Measurements from ENCODE around the gene RASGRF2. TPM values are rescaled to one million over a fixed set of nuclear protein-coding genes. Genes with fewer than 3 reads are reported as not detected.

Gene RASGRF2
- total and polyA plus RNA-seq, 3 experiments from 2014 or later: 11.1 to 13.5 (median 13.4) TPM

GRCh38 chr5:81209386-81209785, 249.2 kb downstream of the RASGRF2 start:
- H3K9me3 Mint-ChIP-seq: no peaks in the 10 kb centered on the region
- ChIA-PET CTCF (interaction anchor here (1.4 kb wide), 1 partner anchor 14 kb away, joined by 4 read pairs; no protein-coding TSS in a partner anchor), POLR2A (no interaction called here)
- H3K9me3 ChIP-seq (ENCODE audit: low read length): no peaks in the 10 kb centered on the region
- no peak overlapping the region for H3K27ac ChIP-seq (ENCODE audit: low read depth, low read length)
- no peak for DNase-seq
- peaks cover 4% of the 10 kb centered on the region for H3K36me3 ChIP-seq (ENCODE audit: insufficient read depth, low read length)
- no peak overlapping the region for H3K4me3 Mint-ChIP-seq
- H3K27me3 Mint-ChIP-seq: no peaks in the 10 kb centered on the region
- no peaks in the 10 kb centered on the region for H3K4me1 ChIP-seq (ENCODE audit: insufficient read depth, low read length)
- H3K27ac Mint-ChIP-seq: no peak overlapping the region
- peaks cover 0 to 3% (median 0%) of the 10 kb centered on the region in 3 donors for H3K4me1 Mint-ChIP-seq
- no peaks in the 10 kb centered on the region for H3K27me3 ChIP-seq (ENCODE audit: insufficient read depth, low read length, poor library complexity, severe bottlenecking)
- H3K4me3 ChIP-seq (ENCODE audit: low read length): no peak overlapping the region
- H3K36me3 Mint-ChIP-seq: peaks cover 4 to 79% (median 9%) of the 10 kb centered on the region in 3 donors

- peaks cover 0 to 3% (median 0%) of the 10 kb centered on the region in 3 donors for H3K4me1 Mint-ChIP-seq
- ChIA-PET CTCF (interaction anchor here (0.7 to 1.4 kb wide), 2 partner anchors 15 to 16 kb away, joined by 3 to 4 read pairs; no protein-coding TSS in a partner anchor), POLR2A (no interaction called here)
- DNase-seq: no peak
- H3K4me3 ChIP-seq (ENCODE audit: low read length): no peak overlapping the region
- no peaks in the 10 kb centered on the region for H3K4me1 ChIP-seq (ENCODE audit: insufficient read depth, low read length)
- peaks cover 4% of the 10 kb centered on the region for H3K36me3 ChIP-seq (ENCODE audit: insufficient read depth, low read length)
- no peaks in the 10 kb centered on the region for H3K9me3 ChIP-seq (ENCODE audit: low read length)
- no peak overlapping the region for H3K4me3 Mint-ChIP-seq
- H3K27me3 ChIP-seq (ENCODE audit: insufficient read depth, low read length, poor library complexity, severe bottlenecking): no peaks in the 10 kb centered on the region
- no peak overlapping the region for H3K27ac ChIP-seq (ENCODE audit: low read depth, low read length)
- H3K9me3 Mint-ChIP-seq: no peaks in the 10 kb centered on the region
- H3K27me3 Mint-ChIP-seq: no peaks in the 10 kb centered on the region
- H3K27ac Mint-ChIP-seq: peak overlapping the region in 1 of 8 donors; percentile 42
- peaks cover 7 to 83% (median 9%) of the 10 kb centered on the region in 3 donors for H3K36me3 Mint-ChIP-seq
These were observed 249.8 kb downstream of the RASGRF2 start for GRCh38 chr5:81209869-81210493.

- H3K27me3 Mint-ChIP-seq: no peaks in the 10 kb centered on the region
- no peaks in the 10 kb centered on the region for H3K27me3 ChIP-seq (ENCODE audit: insufficient read depth, low read length, poor library complexity, severe bottlenecking)
- no peak overlapping the region for H3K4me3 Mint-ChIP-seq
- H3K36me3 Mint-ChIP-seq: peaks cover 9 to 81% (median 9%) of the 10 kb centered on the region in 3 donors
- CTCF ChIA-PET: interaction anchor here (1.9 kb wide), 1 partner anchor 17 kb away, joined by 6 read pairs; no protein-coding TSS in a partner anchor
- H3K27ac ChIP-seq (ENCODE audit: low read depth, low read length): no peak overlapping the region
- peaks cover 4% of the 10 kb centered on the region for H3K36me3 ChIP-seq (ENCODE audit: insufficient read depth, low read length)
- no peak overlapping the region for H3K4me3 ChIP-seq (ENCODE audit: low read length)
- POLR2A ChIA-PET: no interaction called here
- peak overlapping the region in 3 of 8 donors; percentile 10 to 57 (median 42) for H3K27ac Mint-ChIP-seq
- H3K9me3 Mint-ChIP-seq: no peaks in the 10 kb centered on the region
- H3K4me1 ChIP-seq (ENCODE audit: insufficient read depth, low read length): no peaks in the 10 kb centered on the region
- DNase-seq: no peak
- H3K4me1 Mint-ChIP-seq: peaks cover 0 to 3% (median 0%) of the 10 kb centered on the region in 3 donors
- H3K9me3 ChIP-seq (ENCODE audit: low read length): no peaks in the 10 kb centered on the region
These were observed 252.1 kb downstream of the RASGRF2 start for GRCh38 chr5:81212211-81212751.

GRCh38 chr5:81213070-81213469, 252.9 kb downstream of the RASGRF2 start:
- no peaks in the 10 kb centered on the region for H3K9me3 ChIP-seq (ENCODE audit: low read length)
- no peaks in the 10 kb centered on the region for H3K9me3 Mint-ChIP-seq
- no peak for DNase-seq
- no peaks in the 10 kb centered on the region for H3K27me3 Mint-ChIP-seq
- H3K27ac ChIP-seq (ENCODE audit: low read depth, low read length): no peak overlapping the region
- H3K27ac Mint-ChIP-seq: peak overlapping the region in 1 of 8 donors; percentile 58
- POLR2A ChIA-PET: no interaction called here
- CTCF ChIA-PET: no interaction called here
- H3K4me1 ChIP-seq (ENCODE audit: insufficient read depth, low read length): no peaks in the 10 kb centered on the region
- no peak overlapping the region for H3K4me3 Mint-ChIP-seq
- H3K36me3 Mint-ChIP-seq: peaks cover 9 to 76% (median 9%) of the 10 kb centered on the region in 3 donors
- H3K4me3 ChIP-seq (ENCODE audit: low read length): no peak overlapping the region
- no peaks in the 10 kb centered on the region for H3K27me3 ChIP-seq (ENCODE audit: insufficient read depth, low read length, poor library complexity, severe bottlenecking)
- H3K36me3 ChIP-seq (ENCODE audit: insufficient read depth, low read length): peaks cover 4% of the 10 kb centered on the region
- peaks cover 0 to 3% (median 0%) of the 10 kb centered on the region in 3 donors for H3K4me1 Mint-ChIP-seq

- DNase-seq: no peak
- peaks cover 0 to 3% (median 0%) of the 10 kb centered on the region in 3 donors for H3K4me1 Mint-ChIP-seq
- Histone ChIP-seq H3K4me3 (ENCODE audit: low read length) (no peak overlapping the region), H3K4me1 (ENCODE audit: insufficient read depth, low read length) (no peaks in the 10 kb centered on the region), H3K9me3 (ENCODE audit: low read length) (no peaks in the 10 kb centered on the region), H3K27me3 (ENCODE audit: insufficient read depth, low read length, poor library complexity, severe bottlenecking) (no peaks in the 10 kb centered on the region), H3K36me3 (ENCODE audit: insufficient read depth, low read length) (no peaks in the 10 kb centered on the region), H3K27ac (ENCODE audit: low read depth, low read length) (no peak overlapping the region)
- POLR2A ChIA-PET: no interaction called here
- H3K9me3 Mint-ChIP-seq: no peaks in the 10 kb centered on the region
- no peak overlapping the region for H3K4me3 Mint-ChIP-seq
- H3K27ac Mint-ChIP-seq: peak overlapping the region in 4 of 8 donors; percentile 8 to 87 (median 52)
- peaks cover 6 to 76% (median 10%) of the 10 kb centered on the region in 3 donors for H3K36me3 Mint-ChIP-seq
- CTCF ChIA-PET: no interaction called here
- H3K27me3 Mint-ChIP-seq: no peaks in the 10 kb centered on the region
These were observed 254.7 kb downstream of the RASGRF2 start for GRCh38 chr5:81214848-81215247.

GRCh38 chr5:81216152-81216551, 256.0 kb downstream of the RASGRF2 start:
- Mint-ChIP-seq H3K9me3 (no peaks in the 10 kb centered on the region), H3K4me3 (no peak overlapping the region), H3K27me3 (no peaks in the 10 kb centered on the region), H3K27ac (peak overlapping the region in 1 of 8 donors; percentile 75), H3K36me3 (peaks cover 16 to 77% (median 18%) of the 10 kb centered on the region in 3 donors), H3K4me1 (peaks cover 0 to 3% (median 0%) of the 10 kb centered on the region in 3 donors)
- Histone ChIP-seq H3K9me3 (ENCODE audit: low read length) (no peaks in the 10 kb centered on the region), H3K36me3 (ENCODE audit: insufficient read depth, low read length) (no peaks in the 10 kb centered on the region), H3K27me3 (ENCODE audit: insufficient read depth, low read length, poor library complexity, severe bottlenecking) (no peaks in the 10 kb centered on the region), H3K27ac (ENCODE audit: low read depth, low read length) (no peak overlapping the region), H3K4me3 (ENCODE audit: low read length) (no peak overlapping the region), H3K4me1 (ENCODE audit: insufficient read depth, low read length) (no peaks in the 10 kb centered on the region)
- DNase-seq: no peak
- ChIA-PET POLR2A (interaction anchor here (0.6 kb wide), 1 partner anchor 301 kb away, joined by 4 read pairs; no protein-coding TSS in a partner anchor), CTCF (no interaction called here)

- Mint-ChIP-seq H3K9me3 (no peaks in the 10 kb centered on the region), H3K36me3 (peaks cover 20 to 54% (median 21%) of the 10 kb centered on the region in 3 donors), H3K27me3 (no peaks in the 10 kb centered on the region), H3K4me3 (no peak overlapping the region), H3K27ac (peak overlapping the region in 1 of 8 donors; percentile 4), H3K4me1 (no peaks in the 10 kb centered on the region)
- no peaks in the 10 kb centered on the region for H3K36me3 ChIP-seq (ENCODE audit: insufficient read depth, low read length)
- POLR2A ChIA-PET: no interaction called here
- no peaks in the 10 kb centered on the region for H3K4me1 ChIP-seq (ENCODE audit: insufficient read depth, low read length)
- no peak overlapping the region for H3K4me3 ChIP-seq (ENCODE audit: low read length)
- no peak overlapping the region for H3K27ac ChIP-seq (ENCODE audit: low read depth, low read length)
- no peak for DNase-seq
- CTCF ChIA-PET: interaction anchor here (0.7 kb wide), 1 partner anchor 1141 kb away, joined by 4 read pairs; no protein-coding TSS in a partner anchor
- H3K27me3 ChIP-seq (ENCODE audit: insufficient read depth, low read length, poor library complexity, severe bottlenecking): no peaks in the 10 kb centered on the region
- no peaks in the 10 kb centered on the region for H3K9me3 ChIP-seq (ENCODE audit: low read length)
These were observed 259.2 kb downstream of the RASGRF2 start for GRCh38 chr5:81219389-81219788.

- Mint-ChIP-seq H3K4me1 (no peaks in the 10 kb centered on the region), H3K36me3 (peaks cover 15 to 63% (median 21%) of the 10 kb centered on the region in 3 donors), H3K27ac (peak overlapping the region in 1 of 8 donors; percentile 56), H3K4me3 (no peak overlapping the region), H3K9me3 (no peaks in the 10 kb centered on the region), H3K27me3 (no peaks in the 10 kb centered on the region)
- no peaks in the 10 kb centered on the region for H3K9me3 ChIP-seq (ENCODE audit: low read length)
- no peaks in the 10 kb centered on the region for H3K36me3 ChIP-seq (ENCODE audit: insufficient read depth, low read length)
- no peaks in the 10 kb centered on the region for H3K4me1 ChIP-seq (ENCODE audit: insufficient read depth, low read length)
- no peaks in the 10 kb centered on the region for H3K27me3 ChIP-seq (ENCODE audit: insufficient read depth, low read length, poor library complexity, severe bottlenecking)
- CTCF ChIA-PET: interaction anchor here (0.8 kb wide), 1 partner anchor 49 kb away, joined by 3 read pairs; no protein-coding TSS in a partner anchor
- H3K4me3 ChIP-seq (ENCODE audit: low read length): no peak overlapping the region
- no peak for DNase-seq
- H3K27ac ChIP-seq (ENCODE audit: low read depth, low read length): no peak overlapping the region
- POLR2A ChIA-PET: no interaction called here
These were observed 262.1 kb downstream of the RASGRF2 start for GRCh38 chr5:81222285-81222684.

Data from CD8-positive, alpha-beta memory T cell (primary cell).